Esophagus muscularis mucosa (tissue), 3 donors: ENCODE measurements around the gene P2RX1.

Experiments used
- CTCF ChIP-seq, 3 experiments: fragments of 200-600 bp in 2 of 3; fragments of 450-650 bp in 1 of 3; sonication (generic) in 2 of 3; IDR thresholded peaks; one replicate each; pipeline ENCODE4 v1.5.1; 2017 to 2019; ENCODE audit warnings: antibody characterized with exemption in 3 of 3, mild to moderate bottlenecking in 2 of 3, moderate library complexity in 1 of 3
- POLR2A ChIP-seq: fragments of 450-650 bp; IDR thresholded peaks from one replicate; pipeline ENCODE4 v1.6.1; 2017; ENCODE audit warnings: antibody characterized with exemption, moderate library complexity, mild to moderate bottlenecking, low read depth
- POLR2AphosphoS5 ChIP-seq, 2 donors: sonication (generic); formaldehyde crosslinking; IDR thresholded peaks; one replicate each; pipeline ENCODE4 v1.6.1; 2017; ENCODE audit warnings: antibody characterized with exemption in 2 of 2

- TF ChIP-seq POLR2A, result no peak
- no peak for TF ChIP-seq CTCF (IDR thresholded peaks at IDR 0.05)
- no peak for TF ChIP-seq POLR2AphosphoS5 (IDR thresholded peaks at IDR 0.05)
Observed at GRCh38 chr17:3866276-3866675, 50.0 kb downstream of the P2RX1 start.
